ENCODE results near the gene ZDHHC14. TPM values are rescaled to one million over a fixed set of nuclear protein-coding genes. Genes with fewer than 3 reads are reported as not detected.
"Not testable (repeated sequence)": the region's sequence is repeated elsewhere in the genome, so short reads cannot be mapped to it uniquely, and the experiment has no call there.

Gene ZDHHC14
- total RNA-seq, 2 experiments from 2014 or later, result 1.1 to 1.2 TPM

GRCh38 chr6:157716251-157716995 lies 335.4 kb downstream of the ZDHHC14 start:
- intact Hi-C loops (cut with micrococcal nuclease), result no loop called here
- H3K36me3 Mint-ChIP-seq (ENCODE audit: low read depth), result no peaks in the 10 kb centered on the region
- no peak overlapping the region for H3K4me3 Mint-ChIP-seq
- H3K27me3 Mint-ChIP-seq (ENCODE audit: low read depth), result no peaks in the 10 kb centered on the region
- CTCF ChIA-PET, result no interaction called here
- no peaks in the 10 kb centered on the region for H3K9me3 Mint-ChIP-seq
- no peaks in the 10 kb centered on the region for H3K4me1 Mint-ChIP-seq (ENCODE audit: low read depth)
- H3K27ac Mint-ChIP-seq, result no peak overlapping the region
- no peak for DNase-seq

GRCh38 chr6:157717340-157717748 lies 336.4 kb downstream of the ZDHHC14 start:
- H3K36me3 Mint-ChIP-seq (ENCODE audit: low read depth), result no peaks in the 10 kb centered on the region
- H3K27me3 Mint-ChIP-seq (ENCODE audit: low read depth), result no peaks in the 10 kb centered on the region
- DNase-seq, result no peak
- no peaks in the 10 kb centered on the region for H3K4me1 Mint-ChIP-seq (ENCODE audit: low read depth)
- CTCF ChIA-PET, result no interaction called here
- H3K27ac Mint-ChIP-seq, result no peak overlapping the region
- intact Hi-C loops (cut with micrococcal nuclease), result no loop called here
- H3K4me3 Mint-ChIP-seq, result no peak overlapping the region
- no peaks in the 10 kb centered on the region for H3K9me3 Mint-ChIP-seq

DNA sequence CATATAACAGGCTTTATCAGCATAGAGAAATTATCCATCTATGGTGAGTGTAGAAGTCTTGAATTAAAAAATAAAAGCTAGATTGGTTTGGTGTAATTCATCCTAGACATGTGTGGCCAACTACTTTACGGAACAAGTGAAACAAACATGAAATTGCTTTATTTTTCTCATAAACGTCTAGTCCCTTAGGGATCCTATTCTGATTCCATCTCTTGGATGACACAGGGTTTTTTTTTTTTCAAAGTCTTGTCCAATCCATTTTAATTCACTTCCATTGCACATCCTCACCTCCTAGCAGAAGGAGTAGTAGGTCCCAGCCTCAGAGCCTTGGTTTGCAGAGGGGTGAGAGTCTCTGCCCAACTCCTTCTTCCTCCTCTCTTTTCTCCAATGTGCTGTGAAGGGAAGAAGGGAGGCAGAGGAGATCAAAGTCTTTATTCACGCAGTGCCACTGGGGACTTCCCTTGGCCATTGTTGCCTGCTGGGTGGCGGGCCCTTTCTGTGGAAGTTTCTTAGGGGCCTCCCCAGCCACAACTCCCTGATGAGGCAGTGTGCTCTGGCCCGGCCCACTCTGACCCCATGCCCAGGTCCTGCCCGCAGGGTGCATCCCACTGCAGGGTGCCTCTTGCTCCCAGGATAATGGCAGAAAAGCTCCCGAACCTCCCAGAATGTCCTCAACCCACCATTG lies 337.7 kb downstream of the ZDHHC14 start:
- Mint-ChIP-seq H3K9me3 (no peaks in the 10 kb centered on the region), H3K27me3 (ENCODE audit: low read depth) (no peaks in the 10 kb centered on the region), H3K36me3 (ENCODE audit: low read depth) (no peaks in the 10 kb centered on the region), H3K4me3 (no peak overlapping the region), H3K4me1 (ENCODE audit: low read depth) (no peaks in the 10 kb centered on the region), H3K27ac (no peak overlapping the region)
- intact Hi-C loops (cut with micrococcal nuclease), result no loop called here
- no peak for DNase-seq
- CTCF ChIA-PET, result no interaction called here

GRCh38 chr6:157720964-157721363 lies 340.0 kb downstream of the ZDHHC14 start:
- H3K4me3 Mint-ChIP-seq; H3K27ac Mint-ChIP-seq; H3K36me3 Mint-ChIP-seq (ENCODE audit: low read depth); CTCF ChIA-PET; DNase-seq; H3K4me1 Mint-ChIP-seq (ENCODE audit: low read depth); intact Hi-C loops (cut with micrococcal nuclease); H3K27me3 Mint-ChIP-seq (ENCODE audit: low read depth): not testable (repeated sequence)
- peaks cover 15% of the 10 kb centered on the region for H3K9me3 Mint-ChIP-seq

DNA sequence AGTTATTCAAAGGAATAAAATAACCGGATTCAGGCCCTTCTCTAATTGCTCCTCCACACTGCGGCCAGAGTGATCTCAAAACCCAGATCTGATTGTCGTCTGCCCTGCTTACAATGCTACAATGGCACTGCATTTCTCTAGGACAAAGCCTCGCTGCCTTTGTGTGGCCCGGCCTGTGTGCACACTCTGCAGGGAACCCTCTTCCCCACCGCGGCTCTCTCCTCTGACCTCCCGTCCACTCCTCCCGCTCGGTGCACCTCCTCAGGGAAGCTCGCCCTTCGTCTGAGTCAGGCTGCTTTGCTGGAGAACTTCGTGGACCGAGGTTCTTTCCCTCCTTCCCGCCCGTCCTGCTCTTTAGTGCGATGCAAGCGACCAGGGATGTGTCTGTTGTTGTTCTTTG lies 340.4 kb downstream of the ZDHHC14 start:
- Mint-ChIP-seq H3K27ac (no peak overlapping the region), H3K27me3 (ENCODE audit: low read depth) (no peaks in the 10 kb centered on the region), H3K4me1 (ENCODE audit: low read depth) (no peaks in the 10 kb centered on the region), H3K9me3 (peaks cover 18% of the 10 kb centered on the region), H3K36me3 (ENCODE audit: low read depth) (peaks cover 3% of the 10 kb centered on the region), H3K4me3 (no peak overlapping the region)
- CTCF ChIA-PET, result no interaction called here
- no peak for DNase-seq
- intact Hi-C loops (cut with micrococcal nuclease), result no loop called here

DNA sequence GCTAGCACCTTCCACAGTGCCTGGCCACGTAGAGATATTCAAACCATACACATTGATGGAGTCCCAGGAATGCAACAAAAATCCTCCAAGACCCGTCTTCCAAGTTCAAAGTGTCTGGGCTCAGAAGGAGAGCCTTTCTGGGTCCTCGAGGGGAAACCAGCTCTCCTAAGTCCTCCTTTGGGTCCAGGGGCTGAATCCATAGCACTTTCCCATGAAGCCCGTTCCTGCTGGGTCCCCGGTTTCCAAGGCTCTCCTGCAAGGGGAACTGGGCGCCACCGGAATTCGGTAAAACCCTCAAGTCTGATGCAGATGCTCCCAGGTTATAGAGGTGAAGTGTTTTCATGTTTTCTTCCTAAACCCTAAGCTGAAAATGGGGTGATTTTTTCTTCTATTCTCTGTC lies 340.8 kb downstream of the ZDHHC14 start:
- Mint-ChIP-seq H3K27me3 (ENCODE audit: low read depth) (no peaks in the 10 kb centered on the region), H3K4me3 (no peak overlapping the region), H3K4me1 (ENCODE audit: low read depth) (no peaks in the 10 kb centered on the region), H3K36me3 (ENCODE audit: low read depth) (peaks cover 3% of the 10 kb centered on the region), H3K9me3 (peaks cover 18% of the 10 kb centered on the region), H3K27ac (no peak overlapping the region)
- intact Hi-C loops (cut with micrococcal nuclease), result no loop called here
- CTCF ChIA-PET, result no interaction called here
- no peak for DNase-seq

DNA sequence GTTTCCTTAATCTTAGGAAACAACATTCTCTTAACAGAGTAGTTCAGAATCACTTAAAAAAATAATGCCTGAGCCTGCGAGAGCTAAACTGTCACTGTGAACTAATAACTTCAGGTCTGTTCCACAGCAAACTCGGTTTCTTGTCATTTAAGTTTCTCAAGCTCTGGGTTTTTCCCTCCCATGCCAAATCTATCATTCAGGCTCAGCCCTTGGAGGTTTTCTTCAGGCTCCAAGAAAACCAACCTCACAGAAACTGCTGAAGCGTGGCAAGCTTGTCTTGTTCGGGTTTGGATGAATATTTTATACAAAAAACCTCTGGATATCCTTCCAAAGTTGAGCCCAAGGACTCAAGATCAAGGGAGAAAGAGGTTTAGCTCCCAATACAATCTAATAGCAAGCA lies 342.4 kb downstream of the ZDHHC14 start:
- Mint-ChIP-seq H3K27ac (no peak overlapping the region), H3K4me3 (no peak overlapping the region), H3K27me3 (ENCODE audit: low read depth) (no peaks in the 10 kb centered on the region), H3K36me3 (ENCODE audit: low read depth) (peaks cover 3% of the 10 kb centered on the region), H3K9me3 (peaks cover 18% of the 10 kb centered on the region), H3K4me1 (ENCODE audit: low read depth) (no peaks in the 10 kb centered on the region)
- CTCF ChIA-PET, result no interaction called here
- no peak for DNase-seq
- intact Hi-C loops (cut with micrococcal nuclease), result no loop called here

DNA sequence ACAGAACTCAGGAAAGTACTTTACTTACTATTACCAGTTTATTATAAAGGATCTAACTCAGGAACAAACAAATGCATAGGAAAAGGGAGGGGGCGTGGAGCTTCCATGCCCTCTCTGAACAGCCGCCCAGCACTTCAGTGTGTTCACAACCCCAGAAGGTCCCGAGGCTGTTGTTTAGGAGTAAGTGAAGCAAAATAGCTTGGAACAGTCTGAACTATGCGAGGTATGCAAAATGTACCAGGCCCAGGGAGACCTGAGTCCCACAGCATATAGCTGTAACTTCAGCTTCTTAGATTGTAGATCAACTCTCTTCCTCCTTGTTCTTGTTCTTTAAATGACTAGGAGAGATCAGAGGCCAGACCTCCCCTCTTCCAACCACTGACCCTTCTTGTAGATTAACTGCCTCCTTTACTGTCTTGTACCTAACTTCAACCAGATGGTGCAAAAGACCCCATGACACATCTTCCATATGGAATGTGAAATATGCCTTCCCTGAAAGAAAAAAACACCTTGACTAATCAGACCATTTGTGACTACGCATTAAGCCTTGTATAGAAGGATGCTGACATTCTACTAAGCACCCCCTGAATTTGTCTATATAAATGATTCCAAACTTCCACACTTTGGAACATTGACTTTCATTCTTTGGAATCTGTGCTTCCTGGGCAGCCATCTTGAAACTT lies 343.3 kb downstream of the ZDHHC14 start:
- Mint-ChIP-seq H3K27me3 (ENCODE audit: low read depth) (no peaks in the 10 kb centered on the region), H3K9me3 (peaks cover 18% of the 10 kb centered on the region), H3K36me3 (ENCODE audit: low read depth) (peaks cover 3% of the 10 kb centered on the region), H3K4me3 (no peak overlapping the region), H3K27ac (no peak overlapping the region), H3K4me1 (ENCODE audit: low read depth) (no peaks in the 10 kb centered on the region)
- CTCF ChIA-PET, result interaction anchor here (0.6 to 0.8 kb wide), 2 partner anchors 27 to 429 kb away, joined by 3 to 4 read pairs; no protein-coding TSS in a partner anchor
- intact Hi-C loops (cut with micrococcal nuclease), result no loop called here
- no peak for DNase-seq

GRCh38 chr6:157724960-157725741 lies 344.2 kb downstream of the ZDHHC14 start:
- no peak overlapping the region for H3K27ac Mint-ChIP-seq
- H3K27me3 Mint-ChIP-seq (ENCODE audit: low read depth), result no peaks in the 10 kb centered on the region
- no peak overlapping the region for H3K4me3 Mint-ChIP-seq
- no peak for DNase-seq
- H3K9me3 Mint-ChIP-seq, result peaks cover 18% of the 10 kb centered on the region
- H3K4me1 Mint-ChIP-seq (ENCODE audit: low read depth), result no peaks in the 10 kb centered on the region
- H3K36me3 Mint-ChIP-seq (ENCODE audit: low read depth), result peaks cover 3% of the 10 kb centered on the region
- CTCF ChIA-PET, result interaction anchor here (0.6 to 0.8 kb wide), 2 partner anchors 26 to 428 kb away, joined by 3 to 4 read pairs; no protein-coding TSS in a partner anchor
- intact Hi-C loops (cut with micrococcal nuclease), result no loop called here

DNA sequence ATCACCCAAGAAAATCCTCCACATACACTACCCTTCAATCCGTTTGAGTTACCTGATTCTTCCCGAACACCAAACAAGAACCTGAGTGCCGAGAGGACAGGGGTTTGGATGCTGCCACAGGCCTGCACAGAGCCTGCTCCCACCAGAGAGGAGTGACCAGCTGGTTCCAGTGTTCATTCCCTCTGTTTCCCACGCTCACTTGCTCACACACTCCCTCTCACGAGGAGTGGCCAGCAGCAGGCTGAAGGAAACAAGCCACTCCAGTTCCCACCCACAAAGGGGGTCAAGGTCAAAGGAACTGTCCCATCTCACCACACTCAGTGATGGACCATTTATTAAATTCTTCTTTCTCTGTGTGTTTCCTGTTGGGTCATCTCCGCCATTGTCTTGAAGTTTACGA lies 344.8 kb downstream of the ZDHHC14 start:
- H3K36me3 Mint-ChIP-seq (ENCODE audit: low read depth), result peaks cover 3% of the 10 kb centered on the region
- DNase-seq, result no peak
- H3K9me3 Mint-ChIP-seq, result peaks cover 18% of the 10 kb centered on the region

DNA sequence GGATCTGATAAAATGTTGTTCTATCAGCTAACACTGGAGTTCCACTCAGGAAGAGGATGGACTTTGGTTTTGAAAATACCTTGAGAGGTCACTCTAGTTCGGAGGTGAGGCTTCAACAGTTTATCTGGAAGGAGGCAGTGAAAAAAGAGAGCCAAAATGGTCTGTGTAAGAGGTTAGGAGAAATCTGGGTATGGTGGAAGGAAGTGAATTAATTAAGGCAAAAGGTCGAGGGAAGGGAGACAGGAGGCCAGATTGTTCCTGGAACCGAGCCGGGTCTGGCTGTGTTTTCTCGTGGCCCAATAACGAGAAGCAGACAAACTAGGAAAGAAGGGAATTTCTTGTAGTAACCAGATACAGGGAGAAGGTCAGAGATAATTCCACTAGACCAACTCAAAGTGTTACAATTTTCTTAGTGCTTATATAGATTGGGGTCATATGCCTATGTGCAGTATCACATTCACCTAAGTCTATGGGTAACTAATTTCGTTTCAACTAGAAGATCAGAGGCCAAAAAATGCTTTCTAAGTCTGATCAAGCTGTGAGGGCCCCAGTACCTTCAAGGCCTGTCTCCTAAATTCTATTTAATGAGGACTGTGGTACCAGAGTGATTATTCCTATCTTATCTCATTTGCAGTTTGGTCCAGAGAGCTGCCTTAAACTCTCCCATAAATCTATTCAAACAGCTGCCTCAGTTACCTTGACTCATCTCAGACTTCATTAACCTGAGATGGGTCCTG lies 346.1 kb downstream of the ZDHHC14 start:
- Mint-ChIP-seq H3K27ac (no peak overlapping the region), H3K4me1 (ENCODE audit: low read depth) (no peaks in the 10 kb centered on the region), H3K36me3 (ENCODE audit: low read depth) (peaks cover 3% of the 10 kb centered on the region), H3K27me3 (ENCODE audit: low read depth) (no peaks in the 10 kb centered on the region), H3K9me3 (peaks cover 18% of the 10 kb centered on the region), H3K4me3 (no peak overlapping the region)
- DNase-seq, result no peak
- CTCF ChIA-PET, result no interaction called here
- intact Hi-C loops (cut with micrococcal nuclease), result no loop called here

More for the DNA sequence above, 344.8 kb downstream of the ZDHHC14 start:
- intact Hi-C loops (cut with micrococcal nuclease), result no loop called here
- no peak overlapping the region for H3K27ac Mint-ChIP-seq
- H3K27me3 Mint-ChIP-seq (ENCODE audit: low read depth), result no peaks in the 10 kb centered on the region
- no peaks in the 10 kb centered on the region for H3K4me1 Mint-ChIP-seq (ENCODE audit: low read depth)
- CTCF ChIA-PET, result no interaction called here
- H3K4me3 Mint-ChIP-seq, result no peak overlapping the region
